IMR-90 (cell line): ENCODE measurements around the gene TIMM44. TPM values are rescaled to one million over a fixed set of nuclear protein-coding genes. Genes with fewer than 3 reads are reported as not detected.

ENCODE experiments used
- ATAC-seq: fragments of 200-7000 bp; cut with Tn5 transposase; 2 replicates; pipeline ENCODE4 v1.9.1; 2020; ENCODE audit warnings: low read depth, mild to moderate bottlenecking, moderate library complexity
- BruUV-seq: library from RNA; stranded (reverse); fragments of 400-500 nt; replicated peaks from 2 replicates; lab custom pipeline; 2021; lab: Mats Ljungman, UMichigan
- CTCF ChIA-PET: fragments of 300-600 bp; formaldehyde crosslinking; extraction: SDS; loops from one replicate; lab custom pipeline; 2021; ENCODE audit warnings: antibody characterized with exemption; lab: Yijun Ruan, JAX
- POLR2A ChIA-PET: fragments of 300-600 bp; sonication (Branson Sonifier 250); formaldehyde crosslinking; loops from one replicate; lab custom pipeline; 2022; ENCODE audit warnings: antibody characterized with exemption; ENCODE audit not compliant: unreplicated experiment; lab: Charles Lee
- DNase-seq: peaks from one replicate; pipeline ENCODE4 v3.0.0; 2013
- H2AFZ ChIP-seq: replicated peaks from 2 replicates; pipeline ENCODE3; 2013; ENCODE audit warnings: low read length, mild to moderate bottlenecking; ENCODE audit not compliant: poor library complexity
- H2AK5ac ChIP-seq: 2 replicates; pipeline ENCODE4 v1.6.1; 2013; ENCODE audit warnings: low read depth, low read length, inconsistent platforms
- H2AK9ac ChIP-seq: replicated peaks from 2 replicates; pipeline ENCODE3; 2013; ENCODE audit warnings: mild to moderate bottlenecking, low read depth, low read length, moderate library complexity; ENCODE audit not compliant: poor library complexity
- H2BK120ac ChIP-seq: 2 replicates; pipeline ENCODE4 v1.6.1; 2013; ENCODE audit warnings: low read depth, low read length, inconsistent platforms
- H2BK15ac ChIP-seq: 3 replicates; pipeline ENCODE4 v1.6.1; 2013; ENCODE audit warnings: low read depth, low read length, inconsistent platforms
- H2BK20ac ChIP-seq: 2 replicates; pipeline ENCODE4 v1.6.1; 2013; ENCODE audit warnings: low read depth, mild to moderate bottlenecking, inconsistent platforms, low read length, moderate library complexity
- H2BK5ac ChIP-seq: 2 replicates; pipeline ENCODE4 v1.6.1; 2013; ENCODE audit warnings: mild to moderate bottlenecking, low read depth, low read length, inconsistent platforms; ENCODE audit not compliant: poor library complexity, severe bottlenecking
- H3K14ac ChIP-seq: replicated peaks from 2 replicates; pipeline ENCODE4 v1.6.1; 2013; ENCODE audit warnings: low read depth, low read length, inconsistent platforms
- H3K18ac ChIP-seq: 2 replicates; pipeline ENCODE4 v1.6.1; 2013; ENCODE audit warnings: low read depth, low read length, control low read depth
- H3K23ac ChIP-seq: 2 replicates; pipeline ENCODE4 v1.6.1; 2013; ENCODE audit warnings: low read depth, low read length, inconsistent platforms
- H3K27ac ChIP-seq: 2 replicates; pipeline ENCODE4 v1.5.1; 2013; ENCODE audit warnings: mild to moderate bottlenecking, control low read depth, low read length; ENCODE audit not compliant: insufficient read depth
- H3K27me3 ChIP-seq: 2 replicates; pipeline ENCODE4 v1.6.1; 2013; ENCODE audit warnings: low read length; ENCODE audit not compliant: control insufficient read depth, insufficient read depth
- H3K36me3 ChIP-seq: 2 replicates; pipeline ENCODE4 v1.6.1; 2013; ENCODE audit warnings: low read length, mixed read lengths; ENCODE audit not compliant: control insufficient read depth, insufficient read depth
- H3K4ac ChIP-seq: 2 replicates; pipeline ENCODE4 v1.6.1; 2013; ENCODE audit warnings: low read depth, low read length, inconsistent platforms
- H3K4me1 ChIP-seq: 2 replicates; pipeline ENCODE4 v1.6.1; 2013; ENCODE audit warnings: low read length, mixed read lengths; ENCODE audit not compliant: control insufficient read depth, insufficient read depth
- H3K4me2 ChIP-seq: 2 replicates; pipeline ENCODE4 v1.6.1; 2013; ENCODE audit warnings: low read depth, mild to moderate bottlenecking, control low read depth, low read length, moderate library complexity
- H3K4me3 ChIP-seq: 2 replicates; pipeline ENCODE4 v1.5.1; 2013; ENCODE audit warnings: low read depth, mild to moderate bottlenecking, control low read depth, low read length, moderate library complexity; ENCODE audit not compliant: insufficient read depth
- H3K56ac ChIP-seq: 2 replicates; pipeline ENCODE4 v1.6.1; 2013; ENCODE audit warnings: low read length, inconsistent platforms; ENCODE audit not compliant: insufficient read depth; ENCODE audit errors: extremely low read depth
- H3K79me1 ChIP-seq, 2 experiments: 2 replicates each; pipeline ENCODE4 v1.6.1; 2013; ENCODE audit warnings: low read length in 2 of 2, inconsistent platforms in 1 of 2, low read depth in 1 of 2
- H3K9ac ChIP-seq: 2 replicates; pipeline ENCODE4 v1.6.1; 2013; ENCODE audit warnings: low read depth, low read length, control low read depth
- H3K9me1 ChIP-seq: 2 replicates; pipeline ENCODE4 v1.6.1; 2013; ENCODE audit warnings: low read length, inconsistent platforms; ENCODE audit not compliant: insufficient read depth
- H3K9me3 ChIP-seq: 2 replicates; pipeline ENCODE4 v1.6.1; 2013; ENCODE audit warnings: low read length; ENCODE audit not compliant: control insufficient read depth, insufficient read depth
- H4K20me1 ChIP-seq: 2 replicates; pipeline ENCODE4 v1.6.1; 2013; ENCODE audit warnings: low read length, inconsistent platforms; ENCODE audit not compliant: insufficient read depth
- H4K5ac ChIP-seq: 2 replicates; pipeline ENCODE4 v1.6.1; 2013; ENCODE audit warnings: mild to moderate bottlenecking, low read depth, low read length, control low read depth
- H4K8ac ChIP-seq, 2 experiments: 2 replicates each; pipeline ENCODE4 v1.6.1; 2013; ENCODE audit warnings: low read depth in 2 of 2, low read length in 2 of 2, control low read depth in 1 of 2, inconsistent platforms in 1 of 2
- H4K91ac ChIP-seq: 2 replicates; pipeline ENCODE4 v1.6.1; 2013; ENCODE audit warnings: low read depth, low read length, inconsistent platforms; ENCODE audit not compliant: insufficient read depth
- BHLHE40 ChIP-seq: fragments of 150-350 bp; IDR thresholded peaks from 2 replicates; pipeline ENCODE4 v1.6.1; 2016; ENCODE audit warnings: mild to moderate bottlenecking, low read depth, low read length
- CEBPB ChIP-seq: IDR thresholded peaks from 2 replicates; pipeline ENCODE4 v1.6.1; 2012; ENCODE audit warnings: low read depth, low read length, improper control_type of control experiment
- FOS ChIP-seq: fragments of 150-350 bp; IDR thresholded peaks from 2 replicates; pipeline ENCODE4 v1.6.1; 2016; ENCODE audit warnings: low read depth, low read length
- MAFK ChIP-seq: IDR thresholded peaks from 2 replicates; pipeline ENCODE4 v1.6.1; 2012; ENCODE audit warnings: low read depth, low read length, improper control_type of control experiment
- NFE2L2 ChIP-seq: fragments of 150-350 bp; IDR thresholded peaks from 2 replicates; pipeline ENCODE4 v1.6.1; 2016; ENCODE audit warnings: low read depth, mild to moderate bottlenecking, low read length
- POLR2A ChIP-seq: IDR thresholded peaks from 2 replicates; pipeline ENCODE4 v1.6.1; 2012; ENCODE audit warnings: mild to moderate bottlenecking, low read depth, low read length
- RAD21 ChIP-seq: IDR thresholded peaks from 2 replicates; pipeline ENCODE4 v1.6.1; 2012; ENCODE audit warnings: low read length, improper control_type of control experiment
- RCOR1 ChIP-seq: IDR thresholded peaks from 2 replicates; pipeline ENCODE4 v1.6.1; 2012; ENCODE audit warnings: mild to moderate bottlenecking, low read length, improper control_type of control experiment; ENCODE audit not compliant: insufficient replicate concordance
- RFX5 ChIP-seq: IDR thresholded peaks from 2 replicates; pipeline ENCODE4 v1.8.0; 2012; ENCODE audit warnings: low read depth, mild to moderate bottlenecking, low read length, moderate library complexity
- WGBS, 2 experiments: methylation state at CpG; one replicate each; pipeline versions ENCODE4 v1.1.5 to v1.1.7; 2013; ENCODE audit warnings: missing lambda C conversion rate in 2 of 2; ENCODE audit not compliant: insufficient read length in 1 of 2; ENCODE audit errors: extremely low coverage in 2 of 2; 5-methylcytosine and 5-hydroxymethylcytosine counted together
- dilution Hi-C: fragments of 300-500 bp; cut with HindIII; formaldehyde crosslinking; loops from one replicate; pipeline ENCODE4 v1.14.3; 2018; ENCODE audit warnings: low sequenced_read_pairs; ENCODE audit not compliant: unreplicated experiment
- in situ Hi-C: fragments of 300-500 bp; cut with MboI; formaldehyde crosslinking; loops from 3 replicates; pipeline ENCODE4 v1.14.3; 2019; ENCODE audit warnings: low sequenced_read_pairs, inconsistent platforms, mixed read lengths
- intact Hi-C: fragments of 100-400 bp; cut with micrococcal nuclease; formaldehyde crosslinking; loops from 2 replicates; pipeline ENCODE4 v1.10.0; 2022
- polyA plus RNA-seq, 3 experiments: library from polyadenylated mRNA; depleted of rRNA; stranded (reverse); fragments of >200 nt; gene quantifications; 2 replicates each; pipeline ENCODE4 v1.2.3, GENCODE V29; 2012; ENCODE audit warnings: low replicate concordance in 1 of 3
- total RNA-seq: library from RNA; depleted of rRNA; stranded (reverse); fragments of >200 nt; gene quantifications from 2 replicates; pipeline ENCODE4 v1.2.3, GENCODE V29; 2012
- TF ChIP-seq, protein P1 (sequence below): conservative IDR thresholded peaks from 2 replicates; pipeline ENCODE4 v1.5.1; 2012; ENCODE audit warnings: mild to moderate bottlenecking, low read depth, low read length, improper control_type of control experiment

The TIMM44 gene
- total and polyA plus RNA-seq, 2 of the 4 experiments (the other 2 are of a cell fraction) = 37.6 to 52.3 TPM

DNA sequence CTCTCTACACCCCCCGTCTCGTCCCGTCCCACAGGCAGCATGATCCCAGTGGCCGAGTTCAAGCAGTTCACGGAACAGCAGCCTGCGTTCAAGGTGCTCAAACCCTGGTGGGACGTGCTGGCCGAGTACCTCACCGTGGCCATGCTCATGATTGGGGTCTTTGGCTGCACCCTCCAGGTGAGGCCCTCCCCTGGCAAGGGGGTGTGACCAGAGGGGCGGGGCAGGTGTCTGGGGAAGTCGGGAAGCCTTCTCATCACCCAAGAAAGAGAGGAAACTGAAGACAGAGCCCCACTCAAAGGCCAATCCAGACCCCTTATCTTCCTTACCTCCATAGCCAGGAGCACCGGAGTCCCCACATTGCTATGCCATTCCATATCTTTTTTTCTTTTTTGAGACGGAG is 47.9 kb downstream of the TIMM44 start:
- DNase-seq (no peak), ATAC-seq (no peak)
- Histone ChIP-seq H3K27ac (no peak overlapping the region), H3K14ac (no peak overlapping the region), H3K4ac (no peak overlapping the region), H3K9me1 (0 out of 2 replicates have a peak, but pooled peaks cover 2% of the 10 kb centered on the region), H2BK15ac (no peak overlapping the region), H2BK5ac (no peak overlapping the region), H4K91ac (no peak overlapping the region), H3K27me3 (no peaks in the 10 kb centered on the region), H3K4me2 (no peak overlapping the region), H4K5ac (no peak overlapping the region), H3K4me3 (no peak overlapping the region), H3K4me1 (0 out of 2 replicates have a peak, but pooled peaks cover 2% of the 10 kb centered on the region), H3K56ac (no peak overlapping the region), H3K9me3 (no peaks in the 10 kb centered on the region), H3K18ac (no peak overlapping the region), H3K79me1 (peaks cover 0 to 24% of the 10 kb centered on the region in 2 experiments; a peak in 1 of 4 replicates), H2AFZ (no peak overlapping the region), H2BK120ac (no peak overlapping the region), H3K36me3 (peaks cover 16% of the 10 kb centered on the region), H4K20me1 (no peaks in the 10 kb centered on the region), H3K23ac (no peak overlapping the region), H2AK5ac (no peak overlapping the region), H3K9ac (no peak overlapping the region), H2AK9ac (no peak overlapping the region), H2BK20ac (no peak overlapping the region), H4K8ac (no peak overlapping the region)
- TF ChIP-seq MAFK (no peak), POLR2A (no peak), CEBPB (no peak), NFE2L2 (no peak), RAD21 (no peak), FOS (no peak), RCOR1 (no peak), RFX5 (no peak), BHLHE40 (no peak)
- TF ChIP-seq, protein P1, sequence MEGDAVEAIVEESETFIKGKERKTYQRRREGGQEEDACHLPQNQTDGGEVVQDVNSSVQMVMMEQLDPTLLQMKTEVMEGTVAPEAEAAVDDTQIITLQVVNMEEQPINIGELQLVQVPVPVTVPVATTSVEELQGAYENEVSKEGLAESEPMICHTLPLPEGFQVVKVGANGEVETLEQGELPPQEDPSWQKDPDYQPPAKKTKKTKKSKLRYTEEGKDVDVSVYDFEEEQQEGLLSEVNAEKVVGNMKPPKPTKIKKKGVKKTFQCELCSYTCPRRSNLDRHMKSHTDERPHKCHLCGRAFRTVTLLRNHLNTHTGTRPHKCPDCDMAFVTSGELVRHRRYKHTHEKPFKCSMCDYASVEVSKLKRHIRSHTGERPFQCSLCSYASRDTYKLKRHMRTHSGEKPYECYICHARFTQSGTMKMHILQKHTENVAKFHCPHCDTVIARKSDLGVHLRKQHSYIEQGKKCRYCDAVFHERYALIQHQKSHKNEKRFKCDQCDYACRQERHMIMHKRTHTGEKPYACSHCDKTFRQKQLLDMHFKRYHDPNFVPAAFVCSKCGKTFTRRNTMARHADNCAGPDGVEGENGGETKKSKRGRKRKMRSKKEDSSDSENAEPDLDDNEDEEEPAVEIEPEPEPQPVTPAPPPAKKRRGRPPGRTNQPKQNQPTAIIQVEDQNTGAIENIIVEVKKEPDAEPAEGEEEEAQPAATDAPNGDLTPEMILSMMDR = no peak
- intact Hi-C loops = no loop called here
- POLR2A ChIA-PET = no interaction called here
- in situ Hi-C loops = no loop called here
- no TSS peak for BruUV-seq
- dilution Hi-C loops = no loop called here
- CTCF ChIA-PET = no interaction called here
- 91% methylated on average over 4 of the region's 13 CpGs; no CpG with 5 or more reads in 1 of the 2 experiments for WGBS, 2 experiments
